HepG2 (cell line): Measurements from ENCODE around the gene ACRBP. TPM values are rescaled to one million over a fixed set of nuclear protein-coding genes. Genes with fewer than 3 reads are reported as not detected.

Source experiments
- ATAC-seq: fragments of 200-7000 bp; cut with Tn5 transposase; 3 replicates; pipeline ENCODE4 v1.9.1; 2020; ENCODE audit warnings: mild to moderate bottlenecking, moderate library complexity
- BruUV-seq: library from RNA; stranded (reverse); fragments of 400-500 nt; replicated peaks from 2 replicates; lab custom pipeline; 2021; lab: Mats Ljungman, UMichigan
- CTCF ChIA-PET: fragments of 300-600 bp; formaldehyde crosslinking; extraction: SDS; loops from one replicate; lab custom pipeline; 2021; ENCODE audit warnings: low total read pairs, inconsistent platforms, low intra/inter-chr PET ratio; lab: Yijun Ruan, JAX
- POLR2A ChIA-PET: fragments of 350-600 bp; sonication (Branson Sonifier 250); formaldehyde crosslinking; loops from one replicate; lab custom pipeline; 2020; ENCODE audit warnings: antibody characterized with exemption, inconsistent platforms; lab: Yijun Ruan, JAX
- DNase-seq: peaks from one replicate; pipeline ENCODE4 v3.0.0-alpha.2; 2015; ENCODE audit warnings: low spot score
- FAIRE-seq: peaks from 3 replicates; lab custom pipeline; 2011; peaks lifted over from hg19 to GRCh38; lab: Jason Lieb, UNC
- H2AFZ ChIP-seq: one replicate; pipeline ENCODE4 v1.6.1; 2011; ENCODE audit warnings: low read length, inconsistent platforms
- H3K27ac ChIP-seq: fragments of 300-600 bp; 3 replicates; pipeline ENCODE4 v1.8.0; 2011; ENCODE audit warnings: mixed run types, mild to moderate bottlenecking, mixed read lengths, low read length, inconsistent platforms; ENCODE audit not compliant: insufficient read depth; ENCODE audit errors: extremely low read length
- H3K27me3 ChIP-seq, 2 experiments: fragments of 200-600 bp in 1 of 2; 2 replicates in 1 of 2; 3 replicates in 1 of 2; pipeline versions ENCODE4 v1.6.0 to v1.8.0; 2011; ENCODE audit warnings: low read length in 2 of 2, mild to moderate bottlenecking in 2 of 2, moderate library complexity in 2 of 2, inconsistent platforms in 1 of 2; ENCODE audit not compliant: insufficient read depth in 2 of 2, control insufficient read depth in 1 of 2
- H3K36me3 ChIP-seq, 2 experiments: fragments of 200-600 bp in 1 of 2; replicated peaks in 1 of 2; 2 replicates in 1 of 2; 3 replicates in 1 of 2; pipeline versions ENCODE4 v1.5.1 to v1.8.0; 2011; ENCODE audit warnings: low read length in 2 of 2, inconsistent platforms in 1 of 2; ENCODE audit not compliant: insufficient read depth in 2 of 2, control insufficient read depth in 1 of 2
- H3K4me1 ChIP-seq: 2 replicates; pipeline ENCODE4 v1.5.1; 2012; ENCODE audit warnings: low read length, inconsistent platforms; ENCODE audit not compliant: insufficient read depth
- H3K4me2 ChIP-seq: 2 replicates; pipeline ENCODE4 v1.6.0; 2011; ENCODE audit warnings: low read depth, low read length, inconsistent platforms
- H3K4me3 ChIP-seq, 3 experiments: fragments of 200-600 bp in 1 of 3; sonication (generic), shearing (Covaris generic) in 1 of 3; replicated peaks in 1 of 3; 2 replicates each; pipeline ENCODE4 v1.5.1; 2011 to 2016; ENCODE audit warnings: low read length in 3 of 3, inconsistent platforms in 2 of 3, low read depth in 2 of 3, mild to moderate bottlenecking in 2 of 3, control low read depth in 1 of 3, mixed read lengths in 1 of 3; ENCODE audit not compliant: insufficient read depth in 1 of 3
- H3K79me2 ChIP-seq: one replicate; pipeline ENCODE4 v1.6.1; 2011; ENCODE audit warnings: low read length, inconsistent platforms; ENCODE audit not compliant: insufficient read depth
- H3K9ac ChIP-seq: 2 replicates; pipeline ENCODE4 v1.6.0; 2011; ENCODE audit warnings: mild to moderate bottlenecking, low read depth, low read length, inconsistent platforms; ENCODE audit not compliant: insufficient read depth
- H3K9me3 ChIP-seq: 2 replicates; pipeline ENCODE4 v1.5.1; 2012; ENCODE audit warnings: mild to moderate bottlenecking, low read length
- H4K20me1 ChIP-seq: 2 replicates; pipeline ENCODE4 v1.6.0; 2011; ENCODE audit warnings: inconsistent platforms, mild to moderate bottlenecking, low read length, moderate library complexity; ENCODE audit not compliant: insufficient read depth
- AFF4 ChIP-seq: sonication (generic); formaldehyde crosslinking; IDR thresholded peaks from 2 replicates; pipeline ENCODE4 v1.4.0; 2020; ENCODE audit warnings: missing genetic modification reagents
- CENPX ChIP-seq: sonication (generic); formaldehyde crosslinking; IDR thresholded peaks from 2 replicates; pipeline ENCODE4 v1.9.0; 2021; ENCODE audit warnings: mild to moderate bottlenecking, missing genetic modification reagents, moderate library complexity
- FOXO1 ChIP-seq: sonication (generic); formaldehyde crosslinking; IDR thresholded peaks from 2 replicates; pipeline ENCODE4 v1.4.0; 2020; ENCODE audit warnings: missing genetic modification reagents
- HDAC2 ChIP-seq: sonication (generic); formaldehyde crosslinking; IDR thresholded peaks from 2 replicates; pipeline ENCODE4 v1.4.0; 2020; ENCODE audit warnings: missing genetic modification reagents
- HNF4A ChIP-seq: sonication (generic); formaldehyde crosslinking; IDR thresholded peaks from 2 replicates; pipeline ENCODE4 v1.4.0; 2020; ENCODE audit warnings: missing genetic modification reagents
- NBN ChIP-seq: fragments of 450-650 bp; conservative IDR thresholded peaks from 2 replicates; pipeline ENCODE4 v1.6.1; 2017
- RBM39 ChIP-seq: fragments of 200-400 bp; formaldehyde crosslinking; IDR thresholded peaks from one replicate; pipeline ENCODE4 v1.6.1; 2018; ENCODE audit warnings: antibody characterized with exemption, mild to moderate bottlenecking, low read depth, low read length; ENCODE audit not compliant: poor library complexity, severe bottlenecking
- TGIF2 ChIP-seq: IDR thresholded peaks from 2 replicates; pipeline ENCODE4 v1.6.1; 2016; ENCODE audit warnings: control low read depth, missing compliant biosample characterization
- ZNF180 ChIP-seq: sonication (generic); formaldehyde crosslinking; IDR thresholded peaks from 2 replicates; pipeline ENCODE4 v1.4.0; 2020; ENCODE audit warnings: low read depth, missing genetic modification reagents, borderline replicate concordance
- ZNF430 ChIP-seq: sonication (generic); formaldehyde crosslinking; IDR thresholded peaks from 2 replicates; pipeline ENCODE4 v1.9.0; 2021; ENCODE audit warnings: mild to moderate bottlenecking, missing genetic modification reagents
- ZNF557 ChIP-seq: sonication (generic); formaldehyde crosslinking; IDR thresholded peaks from 2 replicates; pipeline ENCODE4 v1.4.0; 2020; ENCODE audit warnings: missing genetic modification reagents
- ZNF605 ChIP-seq: sonication (generic); formaldehyde crosslinking; IDR thresholded peaks from 2 replicates; pipeline ENCODE4 v1.8.0; 2022; ENCODE audit warnings: mild to moderate bottlenecking, missing genetic modification reagents
- ZNF800 ChIP-seq: sonication (generic); formaldehyde crosslinking; IDR thresholded peaks from 2 replicates; pipeline ENCODE4 v1.4.0; 2020; ENCODE audit warnings: missing genetic modification reagents
- WGBS: methylation state at CpG from one replicate; pipeline ENCODE4 v1.1.6; 2017; ENCODE audit warnings: low lambda C conversion rate; 5-methylcytosine and 5-hydroxymethylcytosine counted together
- in situ Hi-C: cut with HindIII; loops from 2 replicates; pipeline ENCODE4 v1.10.0; 2017; ENCODE audit warnings: low pct_unique_long_range_greater_than_20kb; ENCODE audit not compliant: extremely low pct_ligation_motif_present
- intact Hi-C: fragments of 100-400 bp; cut with micrococcal nuclease; formaldehyde crosslinking; loops from one replicate; pipeline ENCODE4 v1.10.0; 2022; ENCODE audit not compliant: unreplicated experiment
- polyA plus RNA-seq, 8 experiments: library from polyadenylated mRNA; depleted of rRNA in 3 of 8; stranded (reverse) in 7 of 8; unstranded in 1 of 8; fragments of >200 nt; fragmentation: Illumina TruSeq in 4 of 8; extraction: Trizol in 4 of 8; gene quantifications; 2 replicates each; pipeline versions ENCODE4 v1.2.1 to v1.2.3, GENCODE V29; 2011 to 2016; ENCODE audit warnings: low read depth in 4 of 8, missing spikeins in 1 of 8, mixed read lengths in 1 of 8; ENCODE audit not compliant: insufficient read depth in 1 of 8
- total RNA-seq, 5 experiments: library from RNA; depleted of rRNA; stranded (reverse); fragments of >200 nt; fragmentation: Illumina TruSeq; extraction: Trizol; gene quantifications; 2 replicates each; pipeline ENCODE4 v1.2.3, GENCODE V29; 2016; ENCODE audit warnings: low read depth in 1 of 5

The ACRBP gene
- total and polyA plus RNA-seq, 2 of the 13 experiments (the other 11 are each of a cell fraction or from before 2014, with no cell fraction given), result 0.46 TPM; not detected in 1

GRCh38 chr12:6662602-6662905 is 15.3 kb upstream of the ACRBP start (continued):
- TF ChIP-seq ZNF800 (0 out of 2 replicates have a peak, but pooled peaks have one; percentile 4), FOXO1 (CRISPR knock-in tag) (no peak)
- TF ChIP-seq, all 625 proteins: peak for 3

- Histone ChIP-seq H3K4me2 (no peak overlapping the region), H3K27ac (no peak overlapping the region), H3K4me1 (no peaks in the 10 kb centered on the region), H3K27me3 (no peaks in the 10 kb centered on the region), H2AFZ (no peak overlapping the region), H3K9ac (no peak overlapping the region), H3K4me3 (no peak overlapping the region), H3K79me2 (no peaks in the 10 kb centered on the region), H4K20me1 (no peaks in the 10 kb centered on the region), H3K36me3 (peaks cover 12 to 24% of the 10 kb centered on the region in 2 experiments), H3K9me3 (no peaks in the 10 kb centered on the region)
- WGBS, result 94% methylated on average over 5 of the region's 5 CpGs
- FAIRE-seq, result no peak
- intact Hi-C loops (no loop called here), in situ Hi-C loops (no loop called here)
- POLR2A ChIA-PET, result no interaction called here
- CTCF ChIA-PET, result no interaction called here
- no TSS peak for BruUV-seq
- no peak for ATAC-seq
- TF ChIP-seq ZNF605 (CRISPR knock-in tag), result no peak
- TF ChIP-seq ZNF180 (CRISPR knock-in tag), result no peak
- no peak for TF ChIP-seq HDAC2 (CRISPR knock-in tag)
- no peak for TF ChIP-seq ZNF430 (CRISPR knock-in tag)
- no peak for TF ChIP-seq TGIF2 (CRISPR knock-in tag)
- no peak for TF ChIP-seq AFF4
- TF ChIP-seq HNF4A (CRISPR knock-in tag), result no peak
- TF ChIP-seq CENPX (CRISPR knock-in tag), result no peak
- TF ChIP-seq ZNF557 (CRISPR knock-in tag), result no peak
- TF ChIP-seq NBN, result no peak
- no peak for TF ChIP-seq RBM39
- DNase-seq, result no peak
These were observed 6.8 kb upstream of the ACRBP start for GRCh38 chr12:6653987-6654386.
